Heart right ventricle (tissue), 16 donors: Measurements from ENCODE around the gene ADM2. TPM values are rescaled to one million over a fixed set of nuclear protein-coding genes. Genes with fewer than 3 reads are reported as not detected.
A peak's percentile ranks its signal among the peaks of the same experiment; 100 is the strongest.

Source experiments
- ATAC-seq, 8 donors: fragments of 200-7000 bp; cut with Tn5 transposase; one replicate each; pipeline ENCODE4 v1.9.1; 2020; ENCODE audit warnings: mild to moderate bottlenecking in 8 of 8, moderate library complexity in 8 of 8, moderate number of reproducible peaks in 1 of 8
- DNase-seq, 2 donors: peaks; one replicate each; pipeline ENCODE4 v3.0.0-alpha.2; 2020
- H3K27ac ChIP-seq, 10 donors: fragments of 200-600 bp; sonication (generic) in 2 of 10; one replicate each; pipeline versions ENCODE4 v1.5.0 to v1.8.0; 2020 to 2022; ENCODE audit warnings: mild to moderate bottlenecking in 3 of 10
- H3K27me3 ChIP-seq, 7 donors: fragments of 200-600 bp; one replicate each; pipeline ENCODE4 v1.8.0; 2021 to 2022; ENCODE audit warnings: mild to moderate bottlenecking in 2 of 7
- H3K36me3 ChIP-seq, 9 donors: fragments of 200-600 bp; sonication (generic) in 1 of 9; one replicate each; pipeline versions ENCODE4 v1.5.0 to v1.8.0; 2020 to 2022; ENCODE audit warnings: mild to moderate bottlenecking in 2 of 9
- H3K4me1 ChIP-seq, 9 donors: fragments of 200-600 bp; sonication (generic) in 1 of 9; one replicate each; pipeline versions ENCODE4 v1.5.0 to v1.8.0; 2020 to 2022; ENCODE audit warnings: mild to moderate bottlenecking in 4 of 9
- H3K4me3 ChIP-seq, 10 donors: fragments of 200-600 bp; sonication (generic) in 2 of 10; one replicate each; pipeline versions ENCODE4 v1.5.0 to v1.8.0; 2020 to 2022; ENCODE audit warnings: mild to moderate bottlenecking in 7 of 10, moderate library complexity in 2 of 10
- H3K9me3 ChIP-seq, 11 donors: fragments of 200-600 bp in 10 of 11; sonication (generic) in 2 of 11; one replicate each; pipeline versions ENCODE4 v1.5.0 to v1.8.0; 2013 to 2022; ENCODE audit warnings: mild to moderate bottlenecking in 2 of 11, control low read depth in 1 of 11, moderate library complexity in 1 of 11
- CTCF ChIP-seq, 9 donors: fragments of 200-600 bp; sonication (generic) in 2 of 9; IDR thresholded peaks; one replicate each; pipeline versions ENCODE4 v1.5.0 to v1.8.0; 2021 to 2022; ENCODE audit warnings: antibody characterized with exemption in 9 of 9, mild to moderate bottlenecking in 5 of 9, moderate library complexity in 1 of 9
- WGBS, 2 donors: extraction: QIAGEN DNeasy Blood & Tissue Kit; methylation state at CpG; one replicate each; pipeline ENCODE4 v1.1.7; 2013; ENCODE audit warnings: inconsistent platforms in 1 of 2; 5-methylcytosine and 5-hydroxymethylcytosine counted together
- intact Hi-C, 10 donors: fragments of 100-400 bp; cut with DNase I; formaldehyde crosslinking; loops; one replicate each; pipeline versions ENCODE4 v1.11.1 to v1.14.2; 2022
- polyA plus RNA-seq, 2 donors: library from polyadenylated mRNA; stranded (reverse); fragments of 200-250 nt; gene quantifications; one replicate each; pipeline ENCODE4 v1.2.3, GENCODE V29; 2013
- total RNA-seq, 10 donors: library from RNA; stranded (reverse); fragmentation: NEBNext Ultra II Directional in 3 of 10; extraction: Animal tissue kit (Norgen Biotek cat#: 25700) in 3 of 10; gene quantifications; one replicate each; pipeline versions ENCODE4 v1.2.1 to v1.2.4, GENCODE V29; 2021 to 2023
- donor health status: Arrhythmogenic right ventricular cardiomyopathy.
- donor health status: ischemic (EF 13 %, LVEDD 7.1; RV severe dilation, severe dysfunction).
- donor health status: healthy with polysubstance abuse.
- donor health status: DM: no; HTN: yes; CAD: no.
- donor health status: DM: no; HTN: no; CAD: no.
- donor health status: ischemic (EF 25% LVEDD 6.9; RV normal size, moderate dysfunction).
- donor health status: ischemic (EF 25% LVEDD 5.7; RV mildly dilated, moderate dysfunction).
- donor health status: healthy.
- donor health status: DM: yes; HTN: yes; CAD: no.
- donor health status: Ischemic cardiomyopathy.
- donor health status: ischemic (EF 35%, LVEDD 5.7; RV mildly dilated, moderate dysfunction).
- donor health status: nonischemic (EF 11% LVEDD 7.7; RV severe dilation, severe dysfunction).
- donor health status: DM: yes; HTN: yes; CAD: no.
- donor health status: PGD.
- donor health status: ischemic (EF 29% LVEDD 5.4; RV normal size, mild dysfunction).
- donor health status: nonischemic (EF 23%, LVEDD 6.1; RV moderate dilation, normal function).

The ADM2 gene
- total and polyA plus RNA-seq, 12 donors, result 0.07 to 0.53 (median 0.15) TPM; not detected in 7

GRCh38 chr22:50526834-50527801, 45.8 kb downstream of the ADM2 start:
- no peak for TF ChIP-seq CTCF (IDR thresholded peaks at IDR 0.05)
- Histone ChIP-seq H3K27me3 (peaks cover 0 to 23% (median 10%) of the 10 kb centered on the region in 7 donors), H3K9me3 (no peaks in the 10 kb centered on the region), H3K36me3 (peaks cover 0 to 43% (median 17%) of the 10 kb centered on the region in 9 donors), H3K4me3 (peak overlapping the region; percentile 50 to 86 (median 78)), H3K27ac (peak overlapping the region; percentile 69 to 99 (median 94)), H3K4me1 (peaks cover 13 to 72% (median 51%) of the 10 kb centered on the region in 9 donors)
- ATAC-seq (peak in 6 of 8 donors; percentile 1 to 8 (median 6)), DNase-seq (peak; percentile 64 to 67)
- 50 to 54% methylated on average over 29 of the region's 29 CpGs for WGBS, 2 donors
- intact Hi-C loops, result loop anchor here in 2 of 10 donors (5.0 to 10.0 kb wide), 3 partner anchors 35 to 282 kb away; partner anchors contain the start of genes SYCE3 (in 1 of the 2) and TUBGCP6 (in 1 of the 2)

- intact Hi-C loops, result loop anchor here in 2 of 10 donors (5.0 to 10.0 kb wide), 3 partner anchors 34 to 283 kb away; partner anchors contain the start of genes SYCE3 (in 1 of the 2) and TUBGCP6 (in 1 of the 2)
- no peaks in the 10 kb centered on the region for H3K9me3 ChIP-seq
- no peak for TF ChIP-seq CTCF (IDR thresholded peaks at IDR 0.05)
- 92% methylated on average over 18 of the region's 18 CpGs for WGBS, 2 donors
- peaks cover 13 to 81% (median 61%) of the 10 kb centered on the region in 9 donors for H3K4me1 ChIP-seq
- peaks cover 0 to 31% (median 13%) of the 10 kb centered on the region in 7 donors for H3K27me3 ChIP-seq
- DNase-seq (no peak), ATAC-seq (no peak)
- peaks cover 0 to 33% (median 8%) of the 10 kb centered on the region in 9 donors for H3K36me3 ChIP-seq
- H3K4me3 ChIP-seq, result peak overlapping the region in 4 of 10 donors; percentile 68 to 86 (median 82)
- peak overlapping the region in 6 of 10 donors; percentile 95 to 99 (median 96) for H3K27ac ChIP-seq
Observed at GRCh38 chr22:50527921-50528681, 46.8 kb downstream of the ADM2 start.

GRCh38 chr22:50528682-50529415, 47.5 kb downstream of the ADM2 start:
- WGBS, 2 donors, result 63 to 69% methylated on average over 15 of the region's 15 CpGs
- Histone ChIP-seq H3K9me3 (no peaks in the 10 kb centered on the region), H3K4me1 (peaks cover 13 to 80% (median 62%) of the 10 kb centered on the region in 9 donors), H3K27ac (peak overlapping the region; percentile 84 to 99 (median 95)), H3K4me3 (peak overlapping the region in 9 of 10 donors; percentile 40 to 86 (median 72)), H3K36me3 (peaks cover 0 to 26% (median under 1%) of the 10 kb centered on the region in 9 donors), H3K27me3 (peaks cover 3 to 39% (median 18%) of the 10 kb centered on the region in 7 donors)
- DNase-seq (no peak), ATAC-seq (no peak)
- no peak for TF ChIP-seq CTCF (IDR thresholded peaks at IDR 0.05)
- intact Hi-C loops, result loop anchor here in 2 of 10 donors (5.0 to 10.0 kb wide), 3 partner anchors 33 to 284 kb away; partner anchors contain the start of genes SYCE3 (in 1 of the 2) and TUBGCP6 (in 1 of the 2)
